HCT116 (cell line): ENCODE measurements around the gene EIF4E3. TPM values are rescaled to one million over a fixed set of nuclear protein-coding genes. Genes with fewer than 3 reads are reported as not detected.

ENCODE experiments used
- ATAC-seq: fragments of 200-7000 bp; cut with Tn5 transposase; 2 replicates; pipeline ENCODE4 v1.9.1; 2020; ENCODE audit warnings: mild to moderate bottlenecking, moderate library complexity
- BruUV-seq: library from RNA; stranded (reverse); fragments of 400-500 nt; replicated peaks from 2 replicates; lab custom pipeline; 2021; lab: Mats Ljungman, UMichigan
- CTCF ChIA-PET: fragments of 300-600 bp; sonication (Branson Sonifier 250); formaldehyde crosslinking; loops from one replicate; lab custom pipeline; 2021; ENCODE audit warnings: antibody characterized with exemption; lab: Charles Lee
- POLR2A ChIA-PET: fragments of 300-600, 350-600 bp; sonication (Branson Sonifier 250); formaldehyde crosslinking; loops from one replicate; lab custom pipeline; 2021; ENCODE audit warnings: antibody characterized with exemption; lab: Charles Lee
- RAD21 ChIA-PET, 2 experiments: fragments of 300-600 bp; sonication (Branson Sonifier 250); formaldehyde crosslinking; loops; one replicate each; lab custom pipeline; 2023; ENCODE audit warnings: low total read pairs in 2 of 2; ENCODE audit not compliant: uncharacterized antibody in 2 of 2, unreplicated experiment in 2 of 2, low non-redundant PET in 1 of 2; lab: Charles Lee
- DNase-seq: peaks from one replicate; pipeline ENCODE4 v3.0.0-alpha.2; 2010; ENCODE audit warnings: low read depth, low spot score
- H2AFZ ChIP-seq: fragments of 200-600 bp; shearing (Covaris generic), sonication (generic); 2 replicates; pipeline ENCODE4 v1.6.1; 2017; ENCODE audit warnings: low read depth, mixed run types, mixed read lengths, antibody characterized with exemption, low read length; ENCODE audit not compliant: poor library complexity, severe bottlenecking
- H3K27ac ChIP-seq: 2 replicates; pipeline ENCODE4 v1.5.1; 2012; ENCODE audit warnings: low read depth, low read length
- H3K27me3 ChIP-seq: fragments of 200-600 bp; sonication (generic); 2 replicates; pipeline ENCODE4 v1.6.1; 2016; ENCODE audit warnings: mixed run types, low read length, mixed read lengths; ENCODE audit not compliant: insufficient read depth
- H3K36me3 ChIP-seq, 2 experiments: fragments of 200-500 bp in 1 of 2; fragments of 200-600 bp in 1 of 2; sonication (Bioruptor generic) in 1 of 2; sonication (generic) in 1 of 2; 2 replicates each; pipeline versions ENCODE4 v1.5.1 to v1.6.1; 2014 to 2016; ENCODE audit warnings: low read length in 2 of 2, inconsistent platforms in 1 of 2, mixed read lengths in 1 of 2, mixed run types in 1 of 2; ENCODE audit not compliant: insufficient read depth in 2 of 2, control insufficient read depth in 1 of 2
- H3K4me1 ChIP-seq, 2 experiments: fragments of 200-600 bp in 1 of 2; sonication (generic) in 1 of 2; 2 replicates each; pipeline versions ENCODE4 v1.5.1 to v1.6.1; 2012 to 2017; ENCODE audit warnings: low read length in 2 of 2, inconsistent platforms in 1 of 2, mild to moderate bottlenecking in 1 of 2, mixed read lengths in 1 of 2, mixed run types in 1 of 2, moderate library complexity in 1 of 2; ENCODE audit not compliant: insufficient read depth in 2 of 2, control insufficient read depth in 1 of 2
- H3K4me2 ChIP-seq: fragments of 200-600 bp; sonication (generic); 2 replicates; pipeline ENCODE4 v1.6.1; 2017; ENCODE audit warnings: mixed run types, low read length, mixed read lengths
- H3K4me3 ChIP-seq, 2 experiments: fragments of 200-600 bp in 1 of 2; sonication (generic) in 1 of 2; replicated peaks in 1 of 2; 2 replicates each; pipeline ENCODE4 v1.5.1; 2011 to 2016; ENCODE audit warnings: low read length in 2 of 2, control low read depth in 1 of 2, low read depth in 1 of 2, mild to moderate bottlenecking in 1 of 2, mixed read lengths in 1 of 2, mixed run types in 1 of 2
- H3K79me2 ChIP-seq: fragments of 200-600 bp; sonication (generic); 2 replicates; pipeline ENCODE4 v1.6.1; 2017; ENCODE audit warnings: mild to moderate bottlenecking, mixed run types, low read length, moderate library complexity, mixed read lengths; ENCODE audit not compliant: insufficient read depth
- H3K9ac ChIP-seq: fragments of 200-600 bp; sonication (generic); 2 replicates; pipeline ENCODE4 v1.6.1; 2016; ENCODE audit warnings: low read length, mixed read lengths
- H3K9me2 ChIP-seq: fragments of 200-600 bp; sonication (generic), shearing (Covaris generic); 2 replicates; pipeline ENCODE4 v1.6.1; 2017; ENCODE audit warnings: mixed run types, mild to moderate bottlenecking, moderate library complexity; ENCODE audit not compliant: insufficient read depth
- H3K9me3 ChIP-seq, 2 experiments: fragments of 200-500 bp in 1 of 2; fragments of 200-600 bp in 1 of 2; sonication (Bioruptor generic) in 1 of 2; sonication (generic) in 1 of 2; 2 replicates each; pipeline ENCODE4 v1.6.1; 2014 to 2017; ENCODE audit warnings: low read length in 2 of 2, mixed read lengths in 2 of 2, inconsistent platforms in 1 of 2, low read depth in 1 of 2, mild to moderate bottlenecking in 1 of 2, mixed run types in 1 of 2, moderate library complexity in 1 of 2; ENCODE audit not compliant: control insufficient read depth in 1 of 2, insufficient read depth in 1 of 2
- H4K20me1 ChIP-seq: fragments of 200-600 bp; sonication (generic), shearing (Covaris generic); 2 replicates; pipeline ENCODE4 v1.6.1; 2017; ENCODE audit warnings: mixed run types, mild to moderate bottlenecking, moderate library complexity; ENCODE audit not compliant: insufficient read depth
- ATF3 ChIP-seq: IDR thresholded peaks from 2 replicates; pipeline ENCODE4 v1.6.1; 2012
- CEBPB ChIP-seq: IDR thresholded peaks from 2 replicates; pipeline ENCODE4 v1.6.1; 2012; ENCODE audit warnings: low read depth
- EGR1 ChIP-seq: IDR thresholded peaks from 2 replicates; pipeline ENCODE4 v1.6.1; 2012; ENCODE audit warnings: low read depth
- ELF1 ChIP-seq: IDR thresholded peaks from 2 replicates; pipeline ENCODE4 v1.6.1; 2012; ENCODE audit warnings: low read depth, borderline replicate concordance
- EZH2 ChIP-seq: fragments of 200-600 bp; sonication (generic); IDR thresholded peaks from 2 replicates; pipeline ENCODE4 v1.6.1; 2017; ENCODE audit warnings: antibody characterized with exemption, mixed run types
- EZH2phosphoT487 ChIP-seq: fragments of 200-600 bp; IDR thresholded peaks from 2 replicates; pipeline ENCODE4 v1.6.1; 2018; ENCODE audit warnings: antibody characterized with exemption, borderline replicate concordance
- FOSL1 ChIP-seq: IDR thresholded peaks from 2 replicates; pipeline ENCODE4 v1.6.1; 2012; ENCODE audit warnings: low read depth
- JUND ChIP-seq: IDR thresholded peaks from 2 replicates; pipeline ENCODE4 v1.6.1; 2012
- POLR2A ChIP-seq: IDR thresholded peaks from 2 replicates; pipeline ENCODE4 v1.7.0; 2011; ENCODE audit warnings: borderline replicate concordance; ENCODE audit not compliant: insufficient read depth, insufficient read length; ENCODE audit errors: extremely low read depth
- POLR2AphosphoS5 ChIP-seq: IDR thresholded peaks from 2 replicates; pipeline ENCODE4 v1.6.1; 2011; ENCODE audit warnings: mild to moderate bottlenecking, low read depth, low read length, moderate library complexity
- SIN3A ChIP-seq: IDR thresholded peaks from 2 replicates; pipeline ENCODE4 v1.6.1; 2012; ENCODE audit warnings: low read depth
- SP1 ChIP-seq: IDR thresholded peaks from 2 replicates; pipeline ENCODE4 v1.6.1; 2012; ENCODE audit warnings: low read depth
- TCF7L2 ChIP-seq: IDR thresholded peaks from 2 replicates; pipeline ENCODE4 v1.7.0; 2011; ENCODE audit warnings: borderline replicate concordance, inconsistent platforms; ENCODE audit not compliant: insufficient read depth, insufficient read length; ENCODE audit errors: extremely low read depth
- YY1 ChIP-seq: IDR thresholded peaks from 2 replicates; pipeline ENCODE4 v1.6.1; 2011; ENCODE audit warnings: low read length, low read depth, moderate library complexity, mild to moderate bottlenecking; ENCODE audit not compliant: insufficient replicate concordance; ENCODE audit errors: extremely low read depth
- ZFX ChIP-seq: fragments of 450-650 bp; IDR thresholded peaks from 2 replicates; pipeline ENCODE4 v1.6.1; 2017
- ZNF274 ChIP-seq: fragments of 200-500 bp; sonication (Bioruptor generic); IDR thresholded peaks from 2 replicates; pipeline ENCODE4 v1.6.1; 2014; ENCODE audit warnings: mild to moderate bottlenecking, low read depth, low read length, inconsistent platforms
- intact Hi-C: fragments of 100-400 bp; cut with micrococcal nuclease; formaldehyde crosslinking; loops from 2 replicates; pipeline ENCODE4 v1.10.0; 2022
- total RNA-seq: library from RNA; stranded (reverse); gene quantifications from one replicate; pipeline ENCODE4 v1.2.1, GENCODE V29; 2021; ENCODE audit not compliant: unreplicated experiment
- TF ChIP-seq, protein P1 (sequence below): IDR thresholded peaks from 2 replicates; pipeline ENCODE4 v1.6.1; 2011; ENCODE audit warnings: mild to moderate bottlenecking, low read length, moderate library complexity; ENCODE audit not compliant: insufficient replicate concordance; ENCODE audit errors: extremely low read depth
- TF ChIP-seq, protein P2 (sequence below): IDR thresholded peaks from 2 replicates; pipeline ENCODE4 v1.6.1; 2012; ENCODE audit warnings: low read depth
- TF ChIP-seq, protein P3 (sequence below), 3 experiments: fragments of 200-600 bp in 1 of 3; sonication (generic) in 1 of 3; IDR thresholded peaks in 2 of 3; conservative IDR thresholded peaks in 1 of 3; 2 replicates each; pipeline ENCODE4 v1.5.1; 2012 to 2017; ENCODE audit warnings: low read depth in 2 of 3, low read length in 2 of 3, antibody characterized with exemption in 1 of 3, borderline replicate concordance in 1 of 3, control low read depth in 1 of 3, mild to moderate bottlenecking in 1 of 3, mixed read lengths in 1 of 3, mixed run types in 1 of 3, moderate library complexity in 1 of 3; ENCODE audit not compliant: insufficient read depth in 1 of 3
- TF ChIP-seq, protein P4 (sequence below): IDR thresholded peaks from 2 replicates; pipeline ENCODE4 v1.6.1; 2012

EIF4E3 gene
- total RNA-seq, 1 experiment from 2014 or later, result 6.0 TPM

DNA sequence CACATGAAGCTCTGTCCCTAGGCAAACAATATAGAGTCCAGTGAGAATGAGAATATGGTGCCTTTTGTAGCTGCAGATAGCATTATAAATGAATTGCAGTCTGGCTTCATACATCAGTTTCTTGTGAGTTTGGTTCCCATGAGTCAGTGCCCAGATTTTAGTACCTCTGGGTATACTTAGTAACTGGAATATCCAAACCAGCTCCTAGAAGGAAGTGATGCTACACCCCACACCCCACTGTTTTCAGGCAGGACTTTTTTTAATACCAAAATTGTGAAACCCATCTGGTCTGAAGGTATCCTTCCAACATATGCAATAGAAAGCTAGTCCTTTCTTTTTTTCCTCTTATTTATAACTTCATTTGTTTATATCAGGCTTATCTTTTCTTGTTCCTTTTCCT, 99.5 kb downstream of the EIF4E3 start:
- no peak overlapping the region for H3K4me3 ChIP-seq
- no TSS peak for BruUV-seq
- POLR2A ChIA-PET, result no interaction called here

More for the DNA sequence above, 99.5 kb downstream of the EIF4E3 start:
- no peaks in the 10 kb centered on the region for H4K20me1 ChIP-seq
- H3K4me1 ChIP-seq, result no peaks in the 10 kb centered on the region
- H3K79me2 ChIP-seq, result no peaks in the 10 kb centered on the region
- ChIA-PET RAD21 (no interaction called here), CTCF (no interaction called here)
- TF ChIP-seq ELF1 (no peak), SP1 (no peak), POLR2AphosphoS5 (no peak), CEBPB (no peak), SIN3A (no peak), JUND (no peak), FOSL1 (no peak), EGR1 (no peak), EZH2 (no peak), TCF7L2 (no peak), POLR2A (no peak), EZH2phosphoT487 (no peak), ZFX (no peak), YY1 (no peak), ZNF274 (no peak), ATF3 (no peak)
- TF ChIP-seq, protein P1, sequence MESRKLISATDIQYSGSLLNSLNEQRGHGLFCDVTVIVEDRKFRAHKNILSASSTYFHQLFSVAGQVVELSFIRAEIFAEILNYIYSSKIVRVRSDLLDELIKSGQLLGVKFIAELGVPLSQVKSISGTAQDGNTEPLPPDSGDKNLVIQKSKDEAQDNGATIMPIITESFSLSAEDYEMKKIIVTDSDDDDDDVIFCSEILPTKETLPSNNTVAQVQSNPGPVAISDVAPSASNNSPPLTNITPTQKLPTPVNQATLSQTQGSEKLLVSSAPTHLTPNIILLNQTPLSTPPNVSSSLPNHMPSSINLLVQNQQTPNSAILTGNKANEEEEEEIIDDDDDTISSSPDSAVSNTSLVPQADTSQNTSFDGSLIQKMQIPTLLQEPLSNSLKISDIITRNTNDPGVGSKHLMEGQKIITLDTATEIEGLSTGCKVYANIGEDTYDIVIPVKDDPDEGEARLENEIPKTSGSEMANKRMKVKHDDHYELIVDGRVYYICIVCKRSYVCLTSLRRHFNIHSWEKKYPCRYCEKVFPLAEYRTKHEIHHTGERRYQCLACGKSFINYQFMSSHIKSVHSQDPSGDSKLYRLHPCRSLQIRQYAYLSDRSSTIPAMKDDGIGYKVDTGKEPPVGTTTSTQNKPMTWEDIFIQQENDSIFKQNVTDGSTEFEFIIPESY, result no peak
- TF ChIP-seq, protein P2, sequence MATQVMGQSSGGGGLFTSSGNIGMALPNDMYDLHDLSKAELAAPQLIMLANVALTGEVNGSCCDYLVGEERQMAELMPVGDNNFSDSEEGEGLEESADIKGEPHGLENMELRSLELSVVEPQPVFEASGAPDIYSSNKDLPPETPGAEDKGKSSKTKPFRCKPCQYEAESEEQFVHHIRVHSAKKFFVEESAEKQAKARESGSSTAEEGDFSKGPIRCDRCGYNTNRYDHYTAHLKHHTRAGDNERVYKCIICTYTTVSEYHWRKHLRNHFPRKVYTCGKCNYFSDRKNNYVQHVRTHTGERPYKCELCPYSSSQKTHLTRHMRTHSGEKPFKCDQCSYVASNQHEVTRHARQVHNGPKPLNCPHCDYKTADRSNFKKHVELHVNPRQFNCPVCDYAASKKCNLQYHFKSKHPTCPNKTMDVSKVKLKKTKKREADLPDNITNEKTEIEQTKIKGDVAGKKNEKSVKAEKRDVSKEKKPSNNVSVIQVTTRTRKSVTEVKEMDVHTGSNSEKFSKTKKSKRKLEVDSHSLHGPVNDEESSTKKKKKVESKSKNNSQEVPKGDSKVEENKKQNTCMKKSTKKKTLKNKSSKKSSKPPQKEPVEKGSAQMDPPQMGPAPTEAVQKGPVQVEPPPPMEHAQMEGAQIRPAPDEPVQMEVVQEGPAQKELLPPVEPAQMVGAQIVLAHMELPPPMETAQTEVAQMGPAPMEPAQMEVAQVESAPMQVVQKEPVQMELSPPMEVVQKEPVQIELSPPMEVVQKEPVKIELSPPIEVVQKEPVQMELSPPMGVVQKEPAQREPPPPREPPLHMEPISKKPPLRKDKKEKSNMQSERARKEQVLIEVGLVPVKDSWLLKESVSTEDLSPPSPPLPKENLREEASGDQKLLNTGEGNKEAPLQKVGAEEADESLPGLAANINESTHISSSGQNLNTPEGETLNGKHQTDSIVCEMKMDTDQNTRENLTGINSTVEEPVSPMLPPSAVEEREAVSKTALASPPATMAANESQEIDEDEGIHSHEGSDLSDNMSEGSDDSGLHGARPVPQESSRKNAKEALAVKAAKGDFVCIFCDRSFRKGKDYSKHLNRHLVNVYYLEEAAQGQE, result no peak
- TF ChIP-seq, protein P3, sequence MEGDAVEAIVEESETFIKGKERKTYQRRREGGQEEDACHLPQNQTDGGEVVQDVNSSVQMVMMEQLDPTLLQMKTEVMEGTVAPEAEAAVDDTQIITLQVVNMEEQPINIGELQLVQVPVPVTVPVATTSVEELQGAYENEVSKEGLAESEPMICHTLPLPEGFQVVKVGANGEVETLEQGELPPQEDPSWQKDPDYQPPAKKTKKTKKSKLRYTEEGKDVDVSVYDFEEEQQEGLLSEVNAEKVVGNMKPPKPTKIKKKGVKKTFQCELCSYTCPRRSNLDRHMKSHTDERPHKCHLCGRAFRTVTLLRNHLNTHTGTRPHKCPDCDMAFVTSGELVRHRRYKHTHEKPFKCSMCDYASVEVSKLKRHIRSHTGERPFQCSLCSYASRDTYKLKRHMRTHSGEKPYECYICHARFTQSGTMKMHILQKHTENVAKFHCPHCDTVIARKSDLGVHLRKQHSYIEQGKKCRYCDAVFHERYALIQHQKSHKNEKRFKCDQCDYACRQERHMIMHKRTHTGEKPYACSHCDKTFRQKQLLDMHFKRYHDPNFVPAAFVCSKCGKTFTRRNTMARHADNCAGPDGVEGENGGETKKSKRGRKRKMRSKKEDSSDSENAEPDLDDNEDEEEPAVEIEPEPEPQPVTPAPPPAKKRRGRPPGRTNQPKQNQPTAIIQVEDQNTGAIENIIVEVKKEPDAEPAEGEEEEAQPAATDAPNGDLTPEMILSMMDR (IDR thresholded peaks at IDR 0.05 in 2 of 3, conservative IDR thresholded peaks at IDR 0.05 in 1 of 3; ENCODE audit: borderline replicate concordance in 1 of 3, insufficient read depth in 1 of 3, low read depth in 2 of 3, low read length in 2 of 3), result no peak
- TF ChIP-seq, protein P4, sequence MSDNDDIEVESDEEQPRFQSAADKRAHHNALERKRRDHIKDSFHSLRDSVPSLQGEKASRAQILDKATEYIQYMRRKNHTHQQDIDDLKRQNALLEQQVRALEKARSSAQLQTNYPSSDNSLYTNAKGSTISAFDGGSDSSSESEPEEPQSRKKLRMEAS, result no peak
- peaks cover 22% of the 10 kb centered on the region; the same call in 1 of the 2 replicates for H3K27me3 ChIP-seq
- no peaks in the 10 kb centered on the region for H3K9me2 ChIP-seq
- no peak overlapping the region for H3K4me2 ChIP-seq
- H3K36me3 ChIP-seq, result no peaks in the 10 kb centered on the region
- no peak overlapping the region for H3K9ac ChIP-seq
- intact Hi-C loops, result no loop called here
- no peaks in the 10 kb centered on the region for H3K9me3 ChIP-seq
- DNase-seq, result no peak
- H2AFZ ChIP-seq, result no peak overlapping the region
- ATAC-seq, result no peak
- no peak overlapping the region for H3K27ac ChIP-seq
